GM21529 (cell line): ENCODE data around the gene TMPRSS13.

ENCODE experiments used
- ATAC-seq: cut with Tn5 transposase; IDR thresholded peaks from one replicate; pipeline ENCODE4 v1.9.1; 2021; ENCODE audit not compliant: unreplicated experiment

Gene TMPRSS13

GRCh38 chr11:117860139-117860538 is 69.1 kb downstream of the TMPRSS13 start:
- no peak for ATAC-seq

GRCh38 chr11:117859488-117860112 is 69.6 kb downstream of the TMPRSS13 start:
- no peak for ATAC-seq

GRCh38 chr11:117859061-117859460 is 70.1 kb downstream of the TMPRSS13 start:
- ATAC-seq: no peak

GRCh38 chr11:117857734-117858414 is 71.3 kb downstream of the TMPRSS13 start:
- no peak for ATAC-seq

- no peak for ATAC-seq
Measured at GRCh38 chr11:117855912-117856651, 73.1 kb downstream of the TMPRSS13 start.

GRCh38 chr11:117855186-117855845 is 73.9 kb downstream of the TMPRSS13 start:
- no peak for ATAC-seq

- ATAC-seq: no peak
Measured at GRCh38 chr11:117852309-117852708, 76.9 kb downstream of the TMPRSS13 start.

- no peak for ATAC-seq
Measured at GRCh38 chr11:117851852-117852251, 77.3 kb downstream of the TMPRSS13 start.

- no peak for ATAC-seq
Measured at GRCh38 chr11:117851106-117851505, 78.1 kb downstream of the TMPRSS13 start.
